Loucy (cell line): ENCODE results near the gene KLHL33.

Experiments used
- EZH2phosphoT487 ChIP-seq: fragments of 200-600 bp; IDR thresholded peaks from 2 replicates; pipeline ENCODE4 v1.6.1; 2018; ENCODE audit warnings: antibody characterized with exemption, mild to moderate bottlenecking, moderate library complexity, borderline replicate concordance
- TF ChIP-seq, protein P1 (sequence below): fragments of 200-600 bp; sonication (generic); conservative IDR thresholded peaks from 2 replicates; pipeline ENCODE4 v1.5.1; 2014; ENCODE audit warnings: mild to moderate bottlenecking, antibody characterized with exemption, low read length

DNA sequence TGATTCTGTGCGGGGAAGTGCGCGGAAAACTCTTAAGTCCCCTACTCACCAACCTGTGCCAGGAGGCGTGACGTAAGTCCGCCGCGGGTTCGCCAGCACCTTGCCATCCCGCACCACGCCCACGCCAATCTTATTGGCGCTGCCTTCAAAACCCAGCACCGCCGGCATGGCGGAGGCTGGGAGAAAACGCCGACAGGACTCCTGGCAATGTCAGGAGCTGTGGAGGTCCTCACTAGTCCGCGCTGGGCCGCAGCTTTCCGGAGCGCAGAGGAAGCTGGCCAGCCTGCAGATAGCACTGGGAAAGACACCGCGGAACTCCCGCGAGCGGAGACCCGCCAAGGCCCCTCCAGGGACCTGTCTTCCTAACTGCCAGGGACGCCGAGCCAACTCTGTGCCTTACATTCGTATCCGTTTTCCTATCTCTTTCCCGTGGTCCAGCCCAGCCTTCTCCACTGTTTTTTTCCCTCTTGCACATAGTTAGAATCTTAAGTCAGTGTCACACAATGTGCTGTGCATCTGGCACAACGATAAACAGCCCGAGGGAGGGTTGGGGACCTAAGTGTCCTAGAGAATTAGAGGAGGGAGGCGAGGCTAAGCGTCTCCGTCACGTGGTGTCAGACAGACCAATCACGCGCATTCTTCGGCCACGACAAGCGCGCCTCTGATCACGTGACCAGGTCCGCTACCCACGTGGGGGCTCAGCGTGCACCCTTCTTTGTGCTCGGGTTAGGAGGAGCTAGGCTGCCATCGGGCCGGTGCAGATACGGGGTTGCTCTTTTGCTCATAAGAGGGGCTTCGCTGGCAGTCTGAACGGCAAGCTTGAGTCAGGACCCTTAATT is 18.8 kb upstream of the KLHL33 start, which contains the start of the genes APEX1 and OSGEP:
- TF ChIP-seq, protein P1, sequence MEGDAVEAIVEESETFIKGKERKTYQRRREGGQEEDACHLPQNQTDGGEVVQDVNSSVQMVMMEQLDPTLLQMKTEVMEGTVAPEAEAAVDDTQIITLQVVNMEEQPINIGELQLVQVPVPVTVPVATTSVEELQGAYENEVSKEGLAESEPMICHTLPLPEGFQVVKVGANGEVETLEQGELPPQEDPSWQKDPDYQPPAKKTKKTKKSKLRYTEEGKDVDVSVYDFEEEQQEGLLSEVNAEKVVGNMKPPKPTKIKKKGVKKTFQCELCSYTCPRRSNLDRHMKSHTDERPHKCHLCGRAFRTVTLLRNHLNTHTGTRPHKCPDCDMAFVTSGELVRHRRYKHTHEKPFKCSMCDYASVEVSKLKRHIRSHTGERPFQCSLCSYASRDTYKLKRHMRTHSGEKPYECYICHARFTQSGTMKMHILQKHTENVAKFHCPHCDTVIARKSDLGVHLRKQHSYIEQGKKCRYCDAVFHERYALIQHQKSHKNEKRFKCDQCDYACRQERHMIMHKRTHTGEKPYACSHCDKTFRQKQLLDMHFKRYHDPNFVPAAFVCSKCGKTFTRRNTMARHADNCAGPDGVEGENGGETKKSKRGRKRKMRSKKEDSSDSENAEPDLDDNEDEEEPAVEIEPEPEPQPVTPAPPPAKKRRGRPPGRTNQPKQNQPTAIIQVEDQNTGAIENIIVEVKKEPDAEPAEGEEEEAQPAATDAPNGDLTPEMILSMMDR: no peak
- no peak for TF ChIP-seq EZH2phosphoT487
